PC-9 (cell line): ENCODE measurements around the gene CRAMP1. TPM values are rescaled to one million over a fixed set of nuclear protein-coding genes. Genes with fewer than 3 reads are reported as not detected.

ENCODE experiments used
- BruUV-seq: library from RNA; stranded (reverse); fragments of 400-500 nt; replicated peaks from 2 replicates; lab custom pipeline; 2021; lab: Mats Ljungman, UMichigan
- CTCF ChIA-PET: fragments of 300-600 bp; sonication (Branson Sonifier 250); formaldehyde crosslinking; loops from one replicate; lab custom pipeline; 2022; ENCODE audit warnings: antibody characterized with exemption; lab: Charles Lee
- POLR2A ChIA-PET: fragments of 300-600 bp; sonication (Branson Sonifier 250); formaldehyde crosslinking; loops from one replicate; lab custom pipeline; 2022; ENCODE audit warnings: antibody characterized with exemption; ENCODE audit not compliant: unreplicated experiment; lab: Charles Lee
- DNase-seq, 2 experiments: peaks; one replicate each; pipeline versions ENCODE4 v3.0.0 to v3.0.0-alpha.2; 2015 to 2022; ENCODE audit warnings: mixed read lengths in 1 of 2
- H2AFZ ChIP-seq: fragments of 200-600 bp; sonication (generic); 2 replicates; pipeline ENCODE4 v1.8.1; 2017; ENCODE audit warnings: antibody characterized with exemption
- H3F3A ChIP-seq: fragments of 200-600 bp; sonication (generic); 2 replicates; pipeline ENCODE4 v1.8.1; 2017; ENCODE audit warnings: antibody characterized with exemption, mild to moderate bottlenecking, low read depth; ENCODE audit not compliant: insufficient read depth
- H3K27ac ChIP-seq: fragments of 200-600 bp; sonication (generic); 2 replicates; pipeline ENCODE4 v1.6.1; 2016; ENCODE audit warnings: mixed run types
- H3K27me3 ChIP-seq: fragments of 200-600 bp; sonication (generic); 2 replicates; pipeline ENCODE4 v1.6.1; 2016; ENCODE audit warnings: low read depth, mixed run types; ENCODE audit not compliant: insufficient read depth
- H3K36me3 ChIP-seq: fragments of 200-600 bp; sonication (generic); 2 replicates; pipeline ENCODE4 v1.6.1; 2016; ENCODE audit warnings: low read depth, mixed run types
- H3K4me1 ChIP-seq: fragments of 200-600 bp; sonication (generic); replicated peaks from 2 replicates; pipeline ENCODE4 v1.6.1; 2016; ENCODE audit warnings: mixed run types; ENCODE audit not compliant: insufficient read depth
- H3K4me2 ChIP-seq: fragments of 200-600 bp; sonication (generic); 2 replicates; pipeline ENCODE4 v1.6.1; 2017; ENCODE audit warnings: mixed run types
- H3K4me3 ChIP-seq: fragments of 200-600 bp; sonication (generic); 2 replicates; pipeline ENCODE4 v1.6.1; 2016; ENCODE audit warnings: mixed run types
- H3K79me2 ChIP-seq: fragments of 200-600 bp; sonication (generic); 2 replicates; pipeline ENCODE4 v1.6.1; 2017; ENCODE audit warnings: low read depth, mixed run types
- H3K9me2 ChIP-seq: fragments of 200-600 bp; sonication (generic); 2 replicates; pipeline ENCODE4 v1.8.1; 2017; ENCODE audit warnings: mild to moderate bottlenecking; ENCODE audit not compliant: insufficient read depth
- H3K9me3 ChIP-seq: fragments of 200-600 bp; sonication (generic); 2 replicates; pipeline ENCODE4 v1.8.1; 2016; ENCODE audit warnings: low read depth; ENCODE audit not compliant: insufficient read depth
- H4K20me1 ChIP-seq: fragments of 200-600 bp; sonication (generic); 2 replicates; pipeline ENCODE4 v1.8.1; 2017; ENCODE audit not compliant: insufficient read depth
- EZH2 ChIP-seq: fragments of 200-600 bp; sonication (generic); IDR thresholded peaks from 2 replicates; pipeline ENCODE4 v1.8.0; 2017; ENCODE audit warnings: antibody characterized with exemption, low read depth
- intact Hi-C: fragments of 100-400 bp; cut with micrococcal nuclease; formaldehyde crosslinking; loops from one replicate; pipeline ENCODE4 v1.10.0; 2022; ENCODE audit not compliant: unreplicated experiment
- total RNA-seq: library from RNA; stranded (reverse); gene quantifications from 2 replicates; pipeline ENCODE4 v1.2.3, GENCODE V29; 2021
- TF ChIP-seq, protein P1 (sequence below): fragments of 200-600 bp; sonication (generic); conservative IDR thresholded peaks from 2 replicates; pipeline ENCODE4 v1.6.1; 2017; ENCODE audit warnings: mixed run types, antibody characterized with exemption, mild to moderate bottlenecking, moderate library complexity

Gene CRAMP1
- total RNA-seq, 1 experiment from 2014 or later = 22.7 TPM

DNA sequence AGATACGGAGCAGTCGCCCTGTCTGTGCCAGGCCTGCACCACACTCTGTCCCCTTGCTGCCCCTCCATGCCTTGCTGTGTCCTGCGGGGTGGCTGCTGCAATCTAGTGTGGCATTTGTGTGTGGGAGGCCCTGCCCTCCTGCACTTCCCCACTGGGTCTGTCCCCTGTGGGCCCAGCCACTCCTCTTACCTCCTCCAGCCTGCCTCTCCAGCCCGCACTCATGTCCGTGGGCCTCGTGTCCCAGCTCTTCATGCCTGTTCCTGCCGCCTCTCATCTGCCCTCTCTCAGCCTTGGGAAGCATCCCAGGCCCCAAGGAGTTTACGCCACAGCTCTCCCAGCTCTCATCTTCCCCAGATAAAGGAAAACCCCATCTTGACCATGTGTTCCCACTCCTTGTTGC, 26.6 kb downstream of the CRAMP1 start:
- Histone ChIP-seq H3K9me2 (no peaks in the 10 kb centered on the region), H2AFZ (no peak overlapping the region), H3K79me2 (no peaks in the 10 kb centered on the region), H3K27ac (no peak overlapping the region), H3K27me3 (no peaks in the 10 kb centered on the region), H4K20me1 (peaks cover 16% of the 10 kb centered on the region), H3K4me1 (no peaks in the 10 kb centered on the region), H3K9me3 (no peaks in the 10 kb centered on the region), H3K4me3 (no peak overlapping the region), H3K36me3 (0 out of 2 replicates have a peak, but pooled peaks cover 5% of the 10 kb centered on the region), H3K4me2 (no peak overlapping the region), H3F3A (no peaks in the 10 kb centered on the region)
- ChIA-PET POLR2A (no interaction called here), CTCF (no interaction called here)
- no peak for DNase-seq
- intact Hi-C loops = no loop called here
- no TSS peak for BruUV-seq
- TF ChIP-seq, protein P1, sequence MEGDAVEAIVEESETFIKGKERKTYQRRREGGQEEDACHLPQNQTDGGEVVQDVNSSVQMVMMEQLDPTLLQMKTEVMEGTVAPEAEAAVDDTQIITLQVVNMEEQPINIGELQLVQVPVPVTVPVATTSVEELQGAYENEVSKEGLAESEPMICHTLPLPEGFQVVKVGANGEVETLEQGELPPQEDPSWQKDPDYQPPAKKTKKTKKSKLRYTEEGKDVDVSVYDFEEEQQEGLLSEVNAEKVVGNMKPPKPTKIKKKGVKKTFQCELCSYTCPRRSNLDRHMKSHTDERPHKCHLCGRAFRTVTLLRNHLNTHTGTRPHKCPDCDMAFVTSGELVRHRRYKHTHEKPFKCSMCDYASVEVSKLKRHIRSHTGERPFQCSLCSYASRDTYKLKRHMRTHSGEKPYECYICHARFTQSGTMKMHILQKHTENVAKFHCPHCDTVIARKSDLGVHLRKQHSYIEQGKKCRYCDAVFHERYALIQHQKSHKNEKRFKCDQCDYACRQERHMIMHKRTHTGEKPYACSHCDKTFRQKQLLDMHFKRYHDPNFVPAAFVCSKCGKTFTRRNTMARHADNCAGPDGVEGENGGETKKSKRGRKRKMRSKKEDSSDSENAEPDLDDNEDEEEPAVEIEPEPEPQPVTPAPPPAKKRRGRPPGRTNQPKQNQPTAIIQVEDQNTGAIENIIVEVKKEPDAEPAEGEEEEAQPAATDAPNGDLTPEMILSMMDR = no peak
- no peak for TF ChIP-seq EZH2

- intact Hi-C loops = no loop called here
- no peak overlapping the region for H3K4me3 ChIP-seq
- no peak overlapping the region for H3K27ac ChIP-seq
- POLR2A ChIA-PET = no interaction called here
- H3F3A ChIP-seq = no peaks in the 10 kb centered on the region
- H3K36me3 ChIP-seq = 0 out of 2 replicates have a peak, but pooled peaks cover 5% of the 10 kb centered on the region
- H3K9me2 ChIP-seq = no peaks in the 10 kb centered on the region
- no TSS peak for BruUV-seq
- no peak overlapping the region for H2AFZ ChIP-seq
- no peak for DNase-seq
- H4K20me1 ChIP-seq = peaks cover 15% of the 10 kb centered on the region
- H3K27me3 ChIP-seq = no peaks in the 10 kb centered on the region
- H3K9me3 ChIP-seq = no peaks in the 10 kb centered on the region
- no peak for TF ChIP-seq EZH2
- TF ChIP-seq, protein P1 = no peak
- H3K4me2 ChIP-seq = no peak overlapping the region
- no peaks in the 10 kb centered on the region for H3K4me1 ChIP-seq
- H3K79me2 ChIP-seq = no peaks in the 10 kb centered on the region
- CTCF ChIA-PET = no interaction called here
Observed at GRCh38 chr16:1639282-1639681, 27.1 kb downstream of the CRAMP1 start.

DNA sequence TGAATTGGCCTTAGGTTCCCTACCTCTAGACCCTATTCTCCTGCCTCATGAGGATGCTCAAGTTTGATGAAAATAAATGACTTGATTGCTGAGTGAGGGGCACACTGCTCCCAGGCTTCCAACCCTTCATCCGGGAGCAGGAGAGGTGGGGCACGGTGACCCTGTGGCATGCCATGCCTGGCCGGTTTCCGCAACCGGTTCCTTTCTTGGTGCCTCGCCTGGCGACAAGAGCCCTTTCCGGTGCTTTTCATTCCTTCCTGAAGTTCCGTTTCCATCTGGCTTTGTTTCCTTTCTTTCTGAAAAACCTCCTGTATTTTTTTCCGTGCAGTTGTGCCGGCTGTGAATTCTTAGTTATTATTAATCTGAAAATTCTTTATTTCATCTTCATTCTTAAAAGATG, 27.7 kb downstream of the CRAMP1 start:
- Histone ChIP-seq H3K4me1 (no peaks in the 10 kb centered on the region), H4K20me1 (peaks cover 11% of the 10 kb centered on the region), H3K27me3 (no peaks in the 10 kb centered on the region), H3K9me2 (no peaks in the 10 kb centered on the region), H3K9me3 (no peaks in the 10 kb centered on the region), H2AFZ (no peak overlapping the region), H3K36me3 (0 out of 2 replicates have a peak, but pooled peaks cover 5% of the 10 kb centered on the region), H3K4me3 (no peak overlapping the region), H3F3A (no peaks in the 10 kb centered on the region), H3K4me2 (no peak overlapping the region), H3K27ac (no peak overlapping the region), H3K79me2 (no peaks in the 10 kb centered on the region)
- TF ChIP-seq, protein P1 = no peak
- TF ChIP-seq EZH2 = no peak
- no TSS peak for BruUV-seq
- intact Hi-C loops = no loop called here
- ChIA-PET CTCF (no interaction called here), POLR2A (no interaction called here)
- DNase-seq = no peak
